Measurements from ENCODE around the gene GAGE12G.
"Not testable (repeated sequence)": the region's sequence is repeated elsewhere in the genome, so short reads cannot be mapped to it uniquely, and the experiment has no call there.

Gene GAGE12G, protein sequence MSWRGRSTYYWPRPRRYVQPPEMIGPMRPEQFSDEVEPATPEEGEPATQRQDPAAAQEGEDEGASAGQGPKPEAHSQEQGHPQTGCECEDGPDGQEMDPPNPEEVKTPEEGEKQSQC

DNA sequence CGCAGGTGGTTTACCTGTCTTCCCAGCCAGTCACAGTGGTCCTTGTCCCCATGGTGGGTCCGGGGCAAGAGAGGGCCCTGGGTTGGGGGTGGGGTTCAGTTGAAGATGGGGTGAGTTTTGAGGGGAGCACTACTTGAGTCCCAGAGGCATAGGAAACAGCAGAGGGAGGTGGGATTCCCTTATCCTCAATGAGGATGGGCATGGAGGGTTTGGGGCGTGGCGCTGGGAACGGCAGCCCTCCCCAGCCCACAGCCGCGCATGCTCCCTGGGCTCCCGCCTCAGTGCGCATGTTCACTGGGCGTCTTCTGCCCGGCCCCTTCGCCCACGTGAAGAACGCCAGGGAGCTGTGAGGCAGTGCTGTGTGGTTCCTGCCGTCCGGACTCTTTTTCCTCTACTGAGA lies at the start of gene GAGE12G:
GAGE12G (plus strand) TSS at position 301 of the 400 bp plus-strand sequence. CDS start 1,155 bp downstream, outside the sequence.
- not testable (repeated sequence) for DNase-seq

DNA sequence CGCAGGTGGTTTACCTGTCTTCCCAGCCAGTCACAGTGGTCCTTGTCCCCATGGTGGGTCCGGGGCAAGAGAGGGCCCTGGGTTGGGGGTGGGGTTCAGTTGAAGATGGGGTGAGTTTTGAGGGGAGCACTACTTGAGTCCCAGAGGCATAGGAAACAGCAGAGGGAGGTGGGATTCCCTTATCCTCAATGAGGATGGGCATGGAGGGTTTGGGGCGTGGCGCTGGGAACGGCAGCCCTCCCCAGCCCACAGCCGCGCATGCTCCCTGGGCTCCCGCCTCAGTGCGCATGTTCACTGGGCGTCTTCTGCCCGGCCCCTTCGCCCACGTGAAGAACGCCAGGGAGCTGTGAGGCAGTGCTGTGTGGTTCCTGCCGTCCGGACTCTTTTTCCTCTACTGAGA lies 38.3 kb upstream of the GAGE12G start, which contains the start of gene GAGE12C:
GAGE12C (plus strand) TSS at position 301 of the 400 bp plus-strand sequence. CDS start 1,155 bp downstream, outside the sequence.
- not testable (repeated sequence) for DNase-seq

DNA sequence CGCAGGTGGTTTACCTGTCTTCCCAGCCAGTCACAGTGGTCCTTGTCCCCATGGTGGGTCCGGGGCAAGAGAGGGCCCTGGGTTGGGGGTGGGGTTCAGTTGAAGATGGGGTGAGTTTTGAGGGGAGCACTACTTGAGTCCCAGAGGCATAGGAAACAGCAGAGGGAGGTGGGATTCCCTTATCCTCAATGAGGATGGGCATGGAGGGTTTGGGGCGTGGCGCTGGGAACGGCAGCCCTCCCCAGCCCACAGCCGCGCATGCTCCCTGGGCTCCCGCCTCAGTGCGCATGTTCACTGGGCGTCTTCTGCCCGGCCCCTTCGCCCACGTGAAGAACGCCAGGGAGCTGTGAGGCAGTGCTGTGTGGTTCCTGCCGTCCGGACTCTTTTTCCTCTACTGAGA lies 28.8 kb upstream of the GAGE12G start, which contains the start of gene GAGE12D:
GAGE12D (plus strand) TSS at position 301 of the 400 bp plus-strand sequence. CDS start 1,155 bp downstream, outside the sequence.
- not testable (repeated sequence) for DNase-seq

DNA sequence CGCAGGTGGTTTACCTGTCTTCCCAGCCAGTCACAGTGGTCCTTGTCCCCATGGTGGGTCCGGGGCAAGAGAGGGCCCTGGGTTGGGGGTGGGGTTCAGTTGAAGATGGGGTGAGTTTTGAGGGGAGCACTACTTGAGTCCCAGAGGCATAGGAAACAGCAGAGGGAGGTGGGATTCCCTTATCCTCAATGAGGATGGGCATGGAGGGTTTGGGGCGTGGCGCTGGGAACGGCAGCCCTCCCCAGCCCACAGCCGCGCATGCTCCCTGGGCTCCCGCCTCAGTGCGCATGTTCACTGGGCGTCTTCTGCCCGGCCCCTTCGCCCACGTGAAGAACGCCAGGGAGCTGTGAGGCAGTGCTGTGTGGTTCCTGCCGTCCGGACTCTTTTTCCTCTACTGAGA lies 19.2 kb upstream of the GAGE12G start, which contains the start of gene GAGE12E:
GAGE12E (plus strand) TSS at position 301 of the 400 bp plus-strand sequence. CDS start 1,155 bp downstream, outside the sequence.
- DNase-seq = not testable (repeated sequence)

DNA sequence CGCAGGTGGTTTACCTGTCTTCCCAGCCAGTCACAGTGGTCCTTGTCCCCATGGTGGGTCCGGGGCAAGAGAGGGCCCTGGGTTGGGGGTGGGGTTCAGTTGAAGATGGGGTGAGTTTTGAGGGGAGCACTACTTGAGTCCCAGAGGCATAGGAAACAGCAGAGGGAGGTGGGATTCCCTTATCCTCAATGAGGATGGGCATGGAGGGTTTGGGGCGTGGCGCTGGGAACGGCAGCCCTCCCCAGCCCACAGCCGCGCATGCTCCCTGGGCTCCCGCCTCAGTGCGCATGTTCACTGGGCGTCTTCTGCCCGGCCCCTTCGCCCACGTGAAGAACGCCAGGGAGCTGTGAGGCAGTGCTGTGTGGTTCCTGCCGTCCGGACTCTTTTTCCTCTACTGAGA lies 9.7 kb upstream of the GAGE12G start, which contains the start of gene GAGE12F:
GAGE12F (plus strand) TSS at position 301 of the 400 bp plus-strand sequence. CDS start 1,155 bp downstream, outside the sequence.
- DNase-seq = not testable (repeated sequence)

DNA sequence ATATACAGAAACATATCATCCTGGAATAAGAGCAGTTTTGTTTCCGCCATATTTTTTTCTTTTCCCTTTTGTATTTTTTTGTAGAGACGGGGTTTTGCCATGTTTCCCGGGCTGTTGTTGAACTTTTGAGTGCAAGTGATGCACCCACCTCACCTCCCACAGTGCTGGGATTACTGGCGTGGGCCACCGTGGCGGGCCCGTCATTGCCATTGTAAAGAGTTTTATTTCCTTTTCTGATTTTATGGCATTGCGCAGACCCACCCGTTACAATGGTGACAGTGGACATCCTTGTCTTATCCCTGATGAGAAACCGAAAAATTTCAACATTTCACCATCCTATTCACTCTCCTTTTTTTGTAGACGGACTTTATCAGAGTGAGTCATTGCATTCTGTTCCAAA lies 1.5 kb upstream of the GAGE12G start:
- not testable (repeated sequence) for DNase-seq

DNA sequence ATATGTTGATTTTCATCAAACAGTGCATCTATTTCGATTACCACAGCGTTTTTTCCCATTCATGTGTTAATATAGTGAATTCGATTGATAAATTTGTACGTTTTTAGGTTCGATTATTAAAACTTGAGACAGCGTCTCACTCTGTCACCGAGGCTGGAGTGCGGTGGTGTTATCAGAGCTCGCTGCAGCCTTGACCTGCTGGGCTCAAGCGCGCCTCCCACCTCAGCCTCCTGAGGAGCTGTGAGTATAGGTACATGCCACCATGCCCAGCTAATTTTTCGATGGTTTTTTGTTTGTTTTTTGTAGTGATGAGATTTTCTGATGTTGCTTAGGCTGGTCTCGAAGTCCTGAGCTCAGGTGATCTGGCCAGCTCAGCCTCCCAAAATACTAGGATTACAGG lies 1.0 kb upstream of the GAGE12G start:
- DNase-seq = not testable (repeated sequence)

DNA sequence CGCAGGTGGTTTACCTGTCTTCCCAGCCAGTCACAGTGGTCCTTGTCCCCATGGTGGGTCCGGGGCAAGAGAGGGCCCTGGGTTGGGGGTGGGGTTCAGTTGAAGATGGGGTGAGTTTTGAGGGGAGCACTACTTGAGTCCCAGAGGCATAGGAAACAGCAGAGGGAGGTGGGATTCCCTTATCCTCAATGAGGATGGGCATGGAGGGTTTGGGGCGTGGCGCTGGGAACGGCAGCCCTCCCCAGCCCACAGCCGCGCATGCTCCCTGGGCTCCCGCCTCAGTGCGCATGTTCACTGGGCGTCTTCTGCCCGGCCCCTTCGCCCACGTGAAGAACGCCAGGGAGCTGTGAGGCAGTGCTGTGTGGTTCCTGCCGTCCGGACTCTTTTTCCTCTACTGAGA lies 9.4 kb downstream of the GAGE12G start, which contains the start of gene GAGE12H:
GAGE12H (plus strand) TSS at position 301 of the 400 bp plus-strand sequence. CDS start 1,155 bp downstream, outside the sequence.
- DNase-seq = not testable (repeated sequence)

DNA sequence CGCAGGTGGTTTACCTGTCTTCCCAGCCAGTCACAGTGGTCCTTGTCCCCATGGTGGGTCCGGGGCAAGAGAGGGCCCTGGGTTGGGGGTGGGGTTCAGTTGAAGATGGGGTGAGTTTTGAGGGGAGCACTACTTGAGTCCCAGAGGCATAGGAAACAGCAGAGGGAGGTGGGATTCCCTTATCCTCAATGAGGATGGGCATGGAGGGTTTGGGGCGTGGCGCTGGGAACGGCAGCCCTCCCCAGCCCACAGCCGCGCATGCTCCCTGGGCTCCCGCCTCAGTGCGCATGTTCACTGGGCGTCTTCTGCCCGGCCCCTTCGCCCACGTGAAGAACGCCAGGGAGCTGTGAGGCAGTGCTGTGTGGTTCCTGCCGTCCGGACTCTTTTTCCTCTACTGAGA lies 19.0 kb downstream of the GAGE12G start, which contains the start of gene GAGE2A:
GAGE2A (plus strand) TSS at position 301 of the 400 bp plus-strand sequence. CDS start 1,155 bp downstream, outside the sequence.
- DNase-seq = not testable (repeated sequence)

DNA sequence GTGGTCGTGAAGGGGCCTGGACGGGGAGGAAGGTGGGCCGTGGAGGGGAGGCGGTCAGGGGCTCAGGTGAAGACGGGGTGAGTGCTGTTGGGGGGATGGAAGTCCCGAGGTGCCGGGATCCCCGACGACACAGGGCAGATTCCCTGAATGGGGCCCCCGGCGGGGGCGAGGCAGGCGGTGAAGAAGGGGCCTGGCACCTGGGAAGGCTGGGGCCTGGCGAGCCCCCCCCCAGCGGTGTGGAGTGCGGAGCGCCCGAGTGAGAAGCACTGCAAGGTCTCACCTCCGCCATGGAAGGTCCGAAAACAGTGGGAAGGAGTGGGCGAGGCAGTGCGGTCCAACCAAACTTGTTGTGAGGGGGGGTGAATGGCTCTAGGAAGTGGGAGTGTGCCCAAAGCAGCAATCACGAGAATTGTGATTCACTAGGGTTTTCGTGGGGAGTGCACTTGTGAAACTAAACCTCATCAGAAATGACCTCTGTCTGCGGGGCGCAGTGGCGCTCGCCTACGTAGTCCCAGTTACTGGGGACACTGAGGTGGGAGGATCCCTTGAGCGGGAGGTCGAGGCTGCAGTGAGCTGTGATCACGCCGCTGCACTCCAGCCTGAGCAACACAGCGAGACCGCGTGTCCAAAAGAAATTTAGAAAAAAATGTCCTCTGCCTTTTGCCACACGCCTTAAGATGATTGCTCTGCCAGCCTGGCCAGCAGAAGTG lies 19.7 kb downstream of the GAGE12G start:
- not testable (repeated sequence) for DNase-seq

DNA sequence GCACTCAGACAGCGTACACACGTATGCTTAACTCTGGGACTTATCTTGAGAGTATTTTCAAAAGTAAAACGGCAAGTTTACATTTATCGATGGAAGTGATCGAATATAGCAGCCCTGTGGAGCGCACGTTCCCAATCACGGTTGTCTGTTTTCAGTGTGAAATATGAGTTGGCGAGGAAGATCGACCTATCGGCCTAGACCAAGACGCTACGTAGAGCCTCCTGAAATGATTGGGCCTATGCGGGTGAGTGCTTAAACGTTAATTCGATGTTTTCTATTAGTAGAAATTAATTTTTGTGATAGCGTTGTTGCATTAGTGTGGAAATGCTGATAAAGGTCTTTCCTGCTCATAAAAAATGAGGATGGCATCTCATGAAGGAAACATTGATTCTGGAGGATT lies 20.3 kb downstream of the GAGE12G start:
- DNase-seq = not testable (repeated sequence)

DNA sequence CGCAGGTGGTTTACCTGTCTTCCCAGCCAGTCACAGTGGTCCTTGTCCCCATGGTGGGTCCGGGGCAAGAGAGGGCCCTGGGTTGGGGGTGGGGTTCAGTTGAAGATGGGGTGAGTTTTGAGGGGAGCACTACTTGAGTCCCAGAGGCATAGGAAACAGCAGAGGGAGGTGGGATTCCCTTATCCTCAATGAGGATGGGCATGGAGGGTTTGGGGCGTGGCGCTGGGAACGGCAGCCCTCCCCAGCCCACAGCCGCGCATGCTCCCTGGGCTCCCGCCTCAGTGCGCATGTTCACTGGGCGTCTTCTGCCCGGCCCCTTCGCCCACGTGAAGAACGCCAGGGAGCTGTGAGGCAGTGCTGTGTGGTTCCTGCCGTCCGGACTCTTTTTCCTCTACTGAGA lies 28.5 kb downstream of the GAGE12G start, which contains the start of gene GAGE1:
GAGE1 (plus strand) TSS at position 301 of the 400 bp plus-strand sequence. CDS start 1,155 bp downstream, outside the sequence.
- DNase-seq = not testable (repeated sequence)

DNA sequence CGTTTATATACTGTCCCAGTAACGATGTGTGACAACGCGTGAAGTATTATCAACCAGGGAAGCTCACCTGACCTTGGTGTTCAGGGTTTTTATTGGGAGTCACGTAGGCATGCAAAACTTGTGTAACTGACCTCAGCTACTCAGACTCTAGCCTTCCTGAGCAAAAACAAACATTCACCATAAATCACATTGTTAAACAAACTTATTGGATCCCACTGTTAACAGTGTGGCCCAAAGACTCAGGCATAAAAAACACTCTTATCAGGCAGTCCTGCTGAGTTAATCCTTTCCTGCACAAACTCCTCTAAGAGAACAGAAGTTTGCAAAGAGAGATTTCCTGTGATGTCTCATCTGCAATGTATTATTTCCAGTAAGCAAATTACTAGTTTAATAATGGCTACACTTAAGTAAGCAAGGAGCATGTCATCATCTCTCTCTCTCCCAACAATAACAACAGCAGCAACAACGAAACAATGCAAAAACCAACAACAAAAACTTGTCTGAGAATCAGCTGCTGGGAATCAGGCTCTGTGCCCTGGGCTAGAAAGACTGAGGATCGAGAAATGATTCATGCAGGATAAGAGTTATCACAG lies 40.6 kb downstream of the GAGE12G start:
- no peak for DNase-seq

DNA sequence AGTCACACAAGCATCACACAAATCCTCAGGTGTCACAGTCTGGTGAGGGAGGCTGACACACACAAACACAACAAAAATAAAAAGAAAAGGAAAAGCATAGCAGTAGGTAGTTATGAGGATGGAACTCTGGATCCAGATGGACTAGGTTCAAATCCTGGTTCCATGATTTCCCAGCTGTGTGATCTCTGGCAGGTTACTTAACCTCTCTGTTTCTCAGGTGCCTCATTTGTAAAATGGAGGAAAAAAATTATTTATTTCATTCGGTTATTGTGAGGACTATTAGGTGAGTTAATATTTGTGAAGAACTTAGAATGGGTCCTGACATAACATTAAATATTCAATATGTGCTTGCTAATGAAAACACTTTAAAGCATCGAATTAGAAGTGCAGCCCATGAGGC lies 48.4 kb downstream of the GAGE12G start:
- DNase-seq = no peak

All from fibroblast of upper back skin (primary cell).